GM13977 (cell line): ENCODE data around the gene OR52N5.

Source experiments
- DNase-seq: peaks from one replicate; pipeline ENCODE4 v3.0.0; 2012; ENCODE audit warnings: low spot score
- in situ Hi-C: fragments of 300-500 bp; cut with MboI; formaldehyde crosslinking; loops from one replicate; pipeline ENCODE4 v1.12.0; 2022; ENCODE audit warnings: low sequenced_read_pairs, low pct_unique_long_range_greater_than_20kb, mixed read lengths, inconsistent platforms; ENCODE audit not compliant: unreplicated experiment
- TF ChIP-seq, protein P1 (sequence below): IDR thresholded peaks from 2 replicates; pipeline ENCODE4 v1.5.1; 2012; ENCODE audit warnings: mild to moderate bottlenecking, control low read depth; ENCODE audit not compliant: insufficient read depth; ENCODE audit errors: extremely low read depth, missing control alignments

Gene OR52N5

DNA sequence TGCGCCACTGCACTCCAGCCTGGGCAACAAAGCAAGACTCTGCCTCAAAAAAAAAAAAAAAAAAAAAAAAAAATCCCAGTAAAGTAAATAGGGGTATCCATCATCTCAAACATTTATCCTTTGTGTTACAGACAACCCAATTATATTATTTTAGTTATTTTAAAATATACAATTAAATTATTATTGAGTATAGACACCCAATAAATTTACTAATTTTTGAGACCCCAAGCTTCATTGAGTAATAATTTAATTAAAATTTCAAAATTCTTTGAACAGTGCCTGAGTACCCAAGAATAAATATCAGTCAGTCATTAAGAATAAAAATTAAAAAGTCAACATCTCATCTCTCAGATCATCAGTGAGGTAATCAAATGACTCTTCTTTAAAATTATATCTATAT is 29.2 kb downstream of the OR52N5 start, which contains the start of gene OR52N4:
OR52N4 (plus strand) TSS at position 301 of the 400 bp plus-strand sequence. CDS start 498 bp downstream, outside the sequence.
- DNase-seq = no peak
- TF ChIP-seq, protein P1, sequence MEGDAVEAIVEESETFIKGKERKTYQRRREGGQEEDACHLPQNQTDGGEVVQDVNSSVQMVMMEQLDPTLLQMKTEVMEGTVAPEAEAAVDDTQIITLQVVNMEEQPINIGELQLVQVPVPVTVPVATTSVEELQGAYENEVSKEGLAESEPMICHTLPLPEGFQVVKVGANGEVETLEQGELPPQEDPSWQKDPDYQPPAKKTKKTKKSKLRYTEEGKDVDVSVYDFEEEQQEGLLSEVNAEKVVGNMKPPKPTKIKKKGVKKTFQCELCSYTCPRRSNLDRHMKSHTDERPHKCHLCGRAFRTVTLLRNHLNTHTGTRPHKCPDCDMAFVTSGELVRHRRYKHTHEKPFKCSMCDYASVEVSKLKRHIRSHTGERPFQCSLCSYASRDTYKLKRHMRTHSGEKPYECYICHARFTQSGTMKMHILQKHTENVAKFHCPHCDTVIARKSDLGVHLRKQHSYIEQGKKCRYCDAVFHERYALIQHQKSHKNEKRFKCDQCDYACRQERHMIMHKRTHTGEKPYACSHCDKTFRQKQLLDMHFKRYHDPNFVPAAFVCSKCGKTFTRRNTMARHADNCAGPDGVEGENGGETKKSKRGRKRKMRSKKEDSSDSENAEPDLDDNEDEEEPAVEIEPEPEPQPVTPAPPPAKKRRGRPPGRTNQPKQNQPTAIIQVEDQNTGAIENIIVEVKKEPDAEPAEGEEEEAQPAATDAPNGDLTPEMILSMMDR = no peak
- in situ Hi-C loops = no loop called here

DNA sequence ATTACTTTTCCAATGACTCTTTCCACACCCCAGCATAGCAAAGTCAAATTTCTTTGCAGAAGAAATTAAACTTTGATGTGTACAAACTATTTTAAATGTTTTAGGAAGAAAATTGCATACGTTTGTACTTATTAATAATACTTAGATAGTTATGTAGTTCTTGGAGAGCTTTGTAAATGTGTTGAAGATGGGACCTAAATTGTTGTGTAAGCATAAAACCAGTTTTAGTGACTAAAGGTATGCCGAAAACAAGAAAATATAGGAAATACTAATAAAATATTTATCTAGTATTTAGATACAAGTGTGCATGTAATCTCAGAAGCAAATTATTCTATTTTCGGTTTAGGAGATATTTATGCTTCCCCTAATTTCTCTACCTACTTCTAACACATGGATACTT is 33.3 kb downstream of the OR52N5 start:
- no peak for DNase-seq
- in situ Hi-C loops = no loop called here
- TF ChIP-seq, protein P1 = no peak

DNA sequence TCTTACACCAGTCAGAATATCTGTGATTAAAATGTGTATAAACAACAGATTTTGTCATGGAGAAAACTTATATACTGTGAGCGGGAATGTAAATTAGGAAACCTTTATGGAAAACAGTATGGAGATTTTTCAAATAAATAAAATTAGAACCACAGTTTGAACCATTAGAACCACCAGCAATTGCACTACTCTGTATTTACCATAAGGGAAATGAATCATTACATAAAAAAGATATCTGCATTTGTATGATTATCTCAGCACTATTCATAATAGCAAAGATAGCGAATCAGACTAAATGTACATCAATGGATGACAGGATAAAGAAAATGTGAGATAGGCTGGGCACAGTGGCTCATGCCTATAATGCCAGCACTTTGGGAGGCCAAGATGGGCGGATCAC is 36.5 kb downstream of the OR52N5 start:
- in situ Hi-C loops = no loop called here
- no peak for DNase-seq
- TF ChIP-seq, protein P1 = no peak

DNA sequence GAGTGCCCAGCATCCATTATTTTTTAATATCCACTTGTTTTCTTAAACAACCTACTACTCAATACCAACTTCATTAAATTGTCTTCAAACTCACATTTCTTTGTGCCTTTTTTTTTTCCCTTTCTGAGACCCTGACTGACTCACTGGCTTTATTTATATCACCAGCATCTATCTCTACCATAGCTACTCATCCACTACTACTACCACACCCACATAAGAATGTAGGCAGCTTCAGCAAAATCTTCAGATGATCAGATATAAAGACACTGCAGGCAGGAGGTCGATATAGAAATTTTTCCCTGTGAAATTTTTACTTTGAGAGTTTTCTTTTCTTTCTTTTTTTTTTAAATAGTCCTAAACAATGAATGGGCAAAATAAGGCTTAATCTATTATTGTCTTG is 44.7 kb downstream of the OR52N5 start:
- no peak for DNase-seq
- in situ Hi-C loops = no loop called here
- TF ChIP-seq, protein P1 = no peak

DNA sequence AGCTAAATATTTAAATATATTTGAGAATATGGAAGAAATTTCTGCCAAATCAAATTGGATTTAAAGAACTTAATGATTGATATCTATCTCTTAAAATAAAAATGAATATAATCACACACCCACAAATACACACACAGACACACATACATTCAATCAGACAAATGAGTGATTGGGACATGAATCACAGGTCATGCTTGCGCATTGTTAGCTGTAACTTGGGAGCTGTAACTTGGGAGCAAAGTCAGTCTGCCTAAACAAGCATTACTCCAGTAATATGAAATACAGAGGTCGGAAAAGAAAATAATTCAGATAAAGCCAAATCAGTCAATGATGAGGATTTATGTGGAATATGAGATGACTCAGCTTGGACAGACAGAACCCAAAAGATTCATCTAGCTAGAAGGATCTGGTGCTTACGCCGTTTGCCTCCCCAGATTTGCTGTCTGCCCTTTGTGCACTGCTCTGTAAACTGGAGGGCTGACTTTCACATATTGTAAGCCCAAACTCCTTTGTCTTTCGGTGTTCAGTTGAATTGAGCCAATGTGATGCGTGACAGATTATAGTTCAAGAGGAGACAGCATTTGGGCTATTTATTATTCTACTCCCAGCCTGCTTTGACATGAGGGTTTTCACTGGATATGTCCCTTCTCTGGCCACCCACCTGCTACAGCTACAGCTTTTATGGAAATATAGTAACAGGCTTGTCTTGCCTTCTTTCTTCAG is 45.3 kb downstream of the OR52N5 start:
- in situ Hi-C loops = no loop called here
- DNase-seq = no peak
- TF ChIP-seq, protein P1 = no peak

DNA sequence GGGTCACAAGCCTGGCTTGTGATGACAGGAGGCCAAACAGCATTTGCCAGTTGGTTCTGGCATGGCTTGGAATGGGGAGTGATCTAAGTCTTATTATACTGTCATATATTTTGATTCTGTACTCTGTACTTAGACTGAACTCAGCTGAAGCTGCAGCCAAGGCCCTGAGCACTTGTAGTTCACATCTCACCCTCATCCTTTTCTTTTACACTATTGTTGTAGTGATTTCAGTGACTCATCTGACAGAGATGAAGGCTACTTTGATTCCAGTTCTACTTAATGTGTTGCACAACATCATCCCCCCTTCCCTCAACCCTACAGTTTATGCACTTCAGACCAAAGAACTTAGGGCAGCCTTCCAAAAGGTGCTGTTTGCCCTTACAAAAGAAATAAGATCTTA is 46.1 kb downstream of the OR52N5 start:
- in situ Hi-C loops = no loop called here
- DNase-seq = no peak
- TF ChIP-seq, protein P1 = no peak

DNA sequence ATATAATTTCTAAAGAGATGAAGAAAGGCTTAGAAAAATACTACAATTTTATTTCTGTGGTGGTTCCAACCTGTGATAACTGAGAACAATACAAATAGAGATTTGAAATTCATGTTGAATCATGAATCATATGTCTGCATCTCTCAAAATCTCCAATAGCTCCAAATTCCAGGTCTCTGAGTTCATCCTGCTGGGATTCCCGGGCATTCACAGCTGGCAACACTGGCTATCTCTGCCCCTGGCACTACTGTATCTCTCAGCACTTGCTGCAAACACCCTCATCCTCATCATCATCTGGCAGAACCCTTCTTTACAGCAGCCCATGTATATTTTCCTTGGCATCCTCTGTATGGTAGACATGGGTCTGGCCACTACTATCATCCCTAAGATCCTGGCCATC is 46.8 kb downstream of the OR52N5 start, which contains the start of gene OR56B1:
OR56B1 (plus strand) TSS at position 53 of the 400 bp plus-strand sequence; CDS start at position 122, 69 bp downstream.
- DNase-seq = no peak
- TF ChIP-seq, protein P1 = no peak
- in situ Hi-C loops = no loop called here
